ENCODE measurements around the gene RAB7A.
A peak's percentile ranks its signal among the peaks of the same experiment; 100 is the strongest.

RAB7A gene
- long read RNA-seq, transcript RAB7A-207 (3 exons, 552 nt) = minor isoform, 6 of 530 reads
- long read RNA-seq, transcript RAB7A-201 (6 exons, 2,244 nt) = major isoform, 461 of 530 reads
- long read RNA-seq, partial matches to known transcripts = 53 of 530 reads
- long read RNA-seq, other reads (novel, unspliced or antisense) = 10 of 530 reads

DNA sequence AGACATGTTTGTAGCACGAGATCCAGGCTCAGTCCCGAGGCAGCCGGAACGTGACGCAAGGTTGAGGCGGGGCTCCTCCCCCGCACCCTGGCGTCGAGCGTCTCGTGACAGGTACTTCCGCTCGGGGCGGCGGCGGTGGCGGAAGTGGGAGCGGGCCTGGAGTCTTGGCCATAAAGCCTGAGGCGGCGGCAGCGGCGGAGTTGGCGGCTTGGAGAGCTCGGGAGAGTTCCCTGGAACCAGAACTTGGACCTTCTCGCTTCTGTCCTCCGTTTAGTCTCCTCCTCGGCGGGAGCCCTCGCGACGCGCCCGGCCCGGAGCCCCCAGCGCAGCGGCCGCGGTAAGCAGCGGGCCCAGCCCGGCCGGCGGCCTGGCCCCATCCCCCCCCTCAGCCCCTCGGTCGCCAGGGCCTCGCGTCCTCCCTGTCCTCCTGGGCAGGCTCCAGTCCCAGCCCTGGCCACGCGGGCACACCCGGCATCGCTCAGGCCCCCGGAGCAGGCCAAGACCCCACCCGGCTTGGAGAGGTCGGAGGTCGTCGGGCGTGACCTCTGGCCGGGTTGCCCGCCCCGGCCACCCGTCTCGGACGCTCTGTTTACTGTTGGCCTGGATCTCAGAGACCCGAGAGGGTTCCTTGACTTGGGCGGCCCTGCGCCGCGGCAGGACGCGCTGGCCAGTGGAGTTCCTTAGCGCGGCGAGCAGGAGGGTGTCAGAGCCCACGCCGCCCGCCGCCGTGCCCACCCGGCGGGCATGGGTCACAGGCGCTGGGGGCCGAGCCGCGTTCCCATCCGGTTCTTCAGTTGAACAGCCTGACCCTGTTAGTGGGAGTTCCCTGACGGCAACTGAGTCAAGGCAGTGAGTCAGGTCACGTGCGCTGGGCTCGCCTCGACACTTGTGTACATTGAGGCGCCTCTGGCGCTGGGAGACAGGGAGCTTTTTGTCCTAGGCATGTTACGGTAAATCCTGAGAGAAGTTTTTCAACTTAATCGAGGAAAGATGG lies at the start of gene RAB7A:
TSS of gene RAB7A (plus strand) at position 161 of the 994 bp plus-strand sequence. CDS start 69,185 bp downstream, outside the sequence.
- peak; percentile 84 for TF ChIP-seq GABPA (IDR thresholded peaks at IDR 0.05; ENCODE audit: low read depth)
- TF ChIP-seq, protein P1, sequence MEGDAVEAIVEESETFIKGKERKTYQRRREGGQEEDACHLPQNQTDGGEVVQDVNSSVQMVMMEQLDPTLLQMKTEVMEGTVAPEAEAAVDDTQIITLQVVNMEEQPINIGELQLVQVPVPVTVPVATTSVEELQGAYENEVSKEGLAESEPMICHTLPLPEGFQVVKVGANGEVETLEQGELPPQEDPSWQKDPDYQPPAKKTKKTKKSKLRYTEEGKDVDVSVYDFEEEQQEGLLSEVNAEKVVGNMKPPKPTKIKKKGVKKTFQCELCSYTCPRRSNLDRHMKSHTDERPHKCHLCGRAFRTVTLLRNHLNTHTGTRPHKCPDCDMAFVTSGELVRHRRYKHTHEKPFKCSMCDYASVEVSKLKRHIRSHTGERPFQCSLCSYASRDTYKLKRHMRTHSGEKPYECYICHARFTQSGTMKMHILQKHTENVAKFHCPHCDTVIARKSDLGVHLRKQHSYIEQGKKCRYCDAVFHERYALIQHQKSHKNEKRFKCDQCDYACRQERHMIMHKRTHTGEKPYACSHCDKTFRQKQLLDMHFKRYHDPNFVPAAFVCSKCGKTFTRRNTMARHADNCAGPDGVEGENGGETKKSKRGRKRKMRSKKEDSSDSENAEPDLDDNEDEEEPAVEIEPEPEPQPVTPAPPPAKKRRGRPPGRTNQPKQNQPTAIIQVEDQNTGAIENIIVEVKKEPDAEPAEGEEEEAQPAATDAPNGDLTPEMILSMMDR (IDR thresholded peaks at IDR 0.05; ENCODE audit: insufficient read depth, low read length) = no peak
- peak; percentile 73 for TF ChIP-seq SPI1 (IDR thresholded peaks at IDR 0.05; ENCODE audit: borderline replicate concordance, low read depth)
- TF ChIP-seq POLR2AphosphoS5 (IDR thresholded peaks at IDR 0.05; ENCODE audit: low read depth) = peak; percentile 90
- Histone ChIP-seq H3K4me3 (replicated peaks; ENCODE audit: insufficient read depth, low read length) (peak within 1 kb of the TSS; percentile 82), H3K27ac (replicated peaks) (peak within 1 kb of the TSS; percentile 90), H3K27me3 (ENCODE audit: insufficient read depth, poor library complexity, severe bottlenecking) (no peaks in the 10 kb centered on the region)
- DNase-seq (ENCODE audit: low read depth in 1 of 2, low spot score in 1 of 2) = peak; percentile 97 to 99

DNA sequence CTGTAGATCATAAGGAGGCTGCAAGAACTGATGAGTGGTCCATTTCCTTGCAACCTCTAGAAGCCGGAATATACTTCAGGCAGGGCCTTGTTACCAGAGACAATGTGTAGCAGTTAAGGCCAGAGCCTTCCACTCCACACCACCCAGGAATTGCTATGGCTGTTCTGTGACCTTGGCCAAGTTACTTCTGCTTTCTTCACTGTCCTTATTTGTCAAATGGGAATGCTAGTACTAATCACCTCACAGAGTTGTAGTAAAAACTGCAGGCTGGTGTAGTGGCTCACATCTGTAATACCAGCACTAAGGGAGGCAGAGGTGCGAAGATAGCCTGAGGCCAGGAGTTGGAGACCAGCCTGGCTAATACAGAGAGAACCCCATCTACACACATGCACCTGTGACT lies 46.6 kb upstream of the RAB7A start:
- Histone ChIP-seq H3K27ac (replicated peaks) (peak overlapping the region; percentile 97), H3K27me3 (ENCODE audit: insufficient read depth, poor library complexity, severe bottlenecking) (no peaks in the 10 kb centered on the region), H3K4me3 (replicated peaks; ENCODE audit: insufficient read depth, low read length) (no peak overlapping the region)
- peak in 1 of 2 experiments; percentile 47 for DNase-seq (ENCODE audit: low read depth in 1 of 2, low spot score in 1 of 2)
- no peak for TF ChIP-seq SPI1 (IDR thresholded peaks at IDR 0.05; ENCODE audit: borderline replicate concordance, low read depth)

DNA sequence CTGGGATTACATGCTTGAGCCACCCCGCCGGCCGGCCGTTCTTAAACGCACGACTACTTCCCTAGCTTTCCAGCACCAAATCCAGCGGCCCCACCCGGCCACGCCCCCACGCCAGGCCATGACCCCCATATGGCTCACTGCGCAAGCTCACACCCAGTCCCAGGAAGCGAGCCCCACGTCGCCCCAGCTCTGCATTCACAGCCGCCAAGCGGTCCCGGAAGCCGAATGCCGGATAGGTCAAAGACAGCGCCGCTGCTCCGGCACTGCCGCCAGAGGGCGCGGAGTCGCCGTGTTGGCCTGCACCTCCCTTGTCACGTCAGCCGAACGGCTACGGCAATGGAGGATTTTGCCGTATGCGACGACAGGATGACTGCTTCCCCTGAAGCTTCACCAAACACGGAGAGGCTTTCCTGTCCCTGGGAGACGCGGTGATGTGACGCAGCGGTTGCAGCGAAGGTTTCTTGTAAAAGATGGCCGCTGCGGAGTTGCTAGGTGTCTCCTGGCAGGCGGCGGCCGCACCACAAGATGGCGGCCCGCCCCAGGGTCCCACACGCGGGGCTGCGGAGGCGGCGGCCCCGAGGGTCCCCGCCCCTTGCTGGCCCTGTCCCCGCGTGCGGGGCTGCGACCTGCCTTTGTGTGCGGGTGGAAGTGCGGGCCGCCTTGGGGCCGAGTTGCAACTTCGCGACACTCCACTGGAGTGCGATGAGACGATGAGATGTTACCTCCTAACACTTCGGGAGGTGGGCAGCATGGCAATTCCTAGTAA lies 45.2 kb upstream of the RAB7A start:
- TF ChIP-seq, protein P1 (IDR thresholded peaks at IDR 0.05; ENCODE audit: insufficient read depth, low read length) = peak; percentile 98
- TF ChIP-seq, protein P2, sequence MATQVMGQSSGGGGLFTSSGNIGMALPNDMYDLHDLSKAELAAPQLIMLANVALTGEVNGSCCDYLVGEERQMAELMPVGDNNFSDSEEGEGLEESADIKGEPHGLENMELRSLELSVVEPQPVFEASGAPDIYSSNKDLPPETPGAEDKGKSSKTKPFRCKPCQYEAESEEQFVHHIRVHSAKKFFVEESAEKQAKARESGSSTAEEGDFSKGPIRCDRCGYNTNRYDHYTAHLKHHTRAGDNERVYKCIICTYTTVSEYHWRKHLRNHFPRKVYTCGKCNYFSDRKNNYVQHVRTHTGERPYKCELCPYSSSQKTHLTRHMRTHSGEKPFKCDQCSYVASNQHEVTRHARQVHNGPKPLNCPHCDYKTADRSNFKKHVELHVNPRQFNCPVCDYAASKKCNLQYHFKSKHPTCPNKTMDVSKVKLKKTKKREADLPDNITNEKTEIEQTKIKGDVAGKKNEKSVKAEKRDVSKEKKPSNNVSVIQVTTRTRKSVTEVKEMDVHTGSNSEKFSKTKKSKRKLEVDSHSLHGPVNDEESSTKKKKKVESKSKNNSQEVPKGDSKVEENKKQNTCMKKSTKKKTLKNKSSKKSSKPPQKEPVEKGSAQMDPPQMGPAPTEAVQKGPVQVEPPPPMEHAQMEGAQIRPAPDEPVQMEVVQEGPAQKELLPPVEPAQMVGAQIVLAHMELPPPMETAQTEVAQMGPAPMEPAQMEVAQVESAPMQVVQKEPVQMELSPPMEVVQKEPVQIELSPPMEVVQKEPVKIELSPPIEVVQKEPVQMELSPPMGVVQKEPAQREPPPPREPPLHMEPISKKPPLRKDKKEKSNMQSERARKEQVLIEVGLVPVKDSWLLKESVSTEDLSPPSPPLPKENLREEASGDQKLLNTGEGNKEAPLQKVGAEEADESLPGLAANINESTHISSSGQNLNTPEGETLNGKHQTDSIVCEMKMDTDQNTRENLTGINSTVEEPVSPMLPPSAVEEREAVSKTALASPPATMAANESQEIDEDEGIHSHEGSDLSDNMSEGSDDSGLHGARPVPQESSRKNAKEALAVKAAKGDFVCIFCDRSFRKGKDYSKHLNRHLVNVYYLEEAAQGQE (IDR thresholded peaks at IDR 0.05; ENCODE audit: insufficient replicate concordance, low read depth) = peak; percentile 72
- TF ChIP-seq GABPA (IDR thresholded peaks at IDR 0.05; ENCODE audit: low read depth) (peak; percentile 74), POLR2AphosphoS5 (IDR thresholded peaks at IDR 0.05; ENCODE audit: low read depth) (peak; percentile 92), SPI1 (IDR thresholded peaks at IDR 0.05; ENCODE audit: borderline replicate concordance, low read depth) (no peak)
- H3K4me3 ChIP-seq (replicated peaks; ENCODE audit: insufficient read depth, low read length) = peak overlapping the region; percentile 53
- DNase-seq (ENCODE audit: low read depth in 1 of 2, low spot score in 1 of 2) = peak; percentile 98 to 100
- H3K27ac ChIP-seq (replicated peaks) = peak overlapping the region; percentile 97
- no peaks in the 10 kb centered on the region for H3K27me3 ChIP-seq (ENCODE audit: insufficient read depth, poor library complexity, severe bottlenecking)

DNA sequence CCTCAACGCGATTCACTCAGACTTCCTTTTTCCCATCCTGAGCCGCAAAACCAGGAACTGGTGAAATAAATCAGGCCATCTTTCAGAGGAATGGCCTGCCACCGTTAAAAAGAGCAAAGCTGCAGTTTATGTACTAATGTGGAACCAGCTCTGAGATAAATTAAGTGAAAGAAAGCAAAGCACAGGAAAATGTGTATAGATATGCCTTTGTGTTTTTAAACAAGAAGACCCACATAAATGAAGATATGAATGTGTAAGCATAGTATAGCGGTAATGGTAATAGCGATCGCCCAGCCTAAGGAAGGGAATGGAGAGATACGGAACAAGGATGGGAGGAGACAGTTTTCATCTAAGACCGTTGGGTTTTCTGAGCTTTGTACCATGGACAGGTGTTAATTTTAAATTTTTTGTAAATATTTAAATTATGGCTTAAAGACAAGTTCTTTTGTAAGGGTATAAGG lies 44.6 kb upstream of the RAB7A start:
- H3K4me3 ChIP-seq (replicated peaks; ENCODE audit: insufficient read depth, low read length) = peak overlapping the region; percentile 53
- no peaks in the 10 kb centered on the region for H3K27me3 ChIP-seq (ENCODE audit: insufficient read depth, poor library complexity, severe bottlenecking)
- TF ChIP-seq, protein P2 (IDR thresholded peaks at IDR 0.05; ENCODE audit: insufficient replicate concordance, low read depth) = no peak
- peak; percentile 81 for TF ChIP-seq SPI1 (IDR thresholded peaks at IDR 0.05; ENCODE audit: borderline replicate concordance, low read depth)
- TF ChIP-seq, protein P1 (IDR thresholded peaks at IDR 0.05; ENCODE audit: insufficient read depth, low read length) = no peak
- peak overlapping the region; percentile 97 for H3K27ac ChIP-seq (replicated peaks)
- DNase-seq (ENCODE audit: low read depth in 1 of 2, low spot score in 1 of 2) = no peak
